ENCODE measurements around the gene XYLB.
A peak's percentile ranks its signal among the peaks of the same experiment; 100 is the strongest.

XYLB gene

DNA sequence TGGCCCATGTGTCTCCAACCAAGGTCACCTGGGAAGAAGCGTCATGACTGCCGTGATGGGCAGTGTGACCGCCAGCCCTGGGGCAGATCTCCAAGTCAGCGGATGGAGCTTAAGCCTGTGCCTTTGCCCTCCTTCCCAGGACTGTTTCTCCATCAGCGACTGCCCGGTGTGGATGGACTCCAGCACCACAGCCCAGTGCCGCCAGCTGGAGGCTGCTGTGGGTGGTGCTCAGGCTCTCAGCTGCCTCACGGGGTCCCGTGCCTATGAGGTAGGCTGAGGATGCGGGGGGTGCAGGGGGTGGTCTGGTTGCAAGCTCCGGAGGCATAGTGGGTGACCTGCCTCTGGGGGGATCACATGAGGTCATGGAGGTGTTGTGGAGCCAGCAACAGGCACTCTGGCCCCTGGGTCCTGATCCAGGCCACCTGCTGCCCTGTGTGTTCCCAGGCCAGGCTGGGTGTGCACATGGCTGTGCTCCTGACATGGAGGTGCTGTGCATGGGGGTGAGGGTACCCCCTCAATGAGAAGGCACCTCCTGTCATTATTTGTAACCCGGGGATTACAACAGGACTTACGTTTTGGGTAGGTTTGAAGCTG lies 19.0 kb downstream of the XYLB start:
- DNase-seq = no peak

DNA sequence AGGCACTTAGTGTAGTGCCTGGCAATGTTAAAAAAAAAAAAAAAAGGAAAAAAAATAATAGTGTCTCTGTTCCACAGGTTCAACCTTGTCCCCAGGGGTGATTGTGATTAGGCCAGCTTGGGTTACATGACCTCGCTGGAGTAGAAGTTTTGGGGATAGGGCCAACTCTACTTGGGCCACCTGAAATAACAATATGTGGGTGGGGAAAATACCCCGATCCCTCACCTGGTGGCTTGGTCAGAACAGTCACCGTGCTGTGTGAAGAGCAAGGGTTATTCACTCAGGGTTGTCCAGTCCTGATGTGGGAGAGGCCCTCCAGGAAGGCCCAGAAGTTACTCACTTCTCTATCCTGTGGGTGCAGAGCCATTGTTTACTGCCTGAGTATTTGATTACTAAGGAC lies 19.5 kb downstream of the XYLB start:
- no peak for DNase-seq

DNA sequence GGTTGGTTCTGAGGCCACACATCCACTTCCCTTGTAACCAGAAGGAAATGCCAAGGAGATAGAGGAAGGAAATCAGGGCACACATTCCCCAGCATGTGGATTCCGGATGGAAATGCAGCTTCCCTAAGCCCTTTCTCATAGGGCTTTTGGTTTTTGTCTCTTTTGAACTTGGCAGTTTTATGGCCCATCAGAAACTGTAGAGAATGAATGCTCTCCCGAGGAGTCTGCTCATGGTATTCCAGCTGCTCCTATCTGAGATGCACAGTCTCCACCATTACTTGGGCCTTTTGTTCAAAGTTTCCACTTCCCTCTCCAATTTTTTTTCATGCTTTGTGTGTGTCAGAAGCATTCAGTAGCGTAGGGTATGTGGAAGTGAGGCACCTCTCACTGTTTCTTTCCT lies 21.2 kb downstream of the XYLB start:
- DNase-seq = no peak

DNA sequence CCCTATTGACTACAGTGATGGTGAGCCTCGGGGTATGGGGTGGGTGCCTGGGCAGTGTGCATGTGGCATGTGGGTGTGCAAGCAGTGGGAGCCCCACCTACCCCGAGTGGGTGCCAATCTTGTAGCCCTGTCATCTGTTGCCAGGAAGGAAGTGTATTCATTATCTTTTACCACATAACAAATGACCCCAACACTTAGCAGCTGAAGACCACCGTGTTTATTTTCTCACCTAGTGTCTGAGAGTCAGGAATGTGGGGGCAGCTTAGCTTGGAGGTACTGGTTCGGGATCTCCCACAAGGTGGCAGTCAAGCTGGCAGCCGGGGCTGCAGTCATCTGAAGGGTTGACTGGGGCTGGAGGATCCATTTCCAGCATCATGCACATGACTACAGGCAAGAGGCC lies 21.7 kb downstream of the XYLB start:
- DNase-seq = no peak

DNA sequence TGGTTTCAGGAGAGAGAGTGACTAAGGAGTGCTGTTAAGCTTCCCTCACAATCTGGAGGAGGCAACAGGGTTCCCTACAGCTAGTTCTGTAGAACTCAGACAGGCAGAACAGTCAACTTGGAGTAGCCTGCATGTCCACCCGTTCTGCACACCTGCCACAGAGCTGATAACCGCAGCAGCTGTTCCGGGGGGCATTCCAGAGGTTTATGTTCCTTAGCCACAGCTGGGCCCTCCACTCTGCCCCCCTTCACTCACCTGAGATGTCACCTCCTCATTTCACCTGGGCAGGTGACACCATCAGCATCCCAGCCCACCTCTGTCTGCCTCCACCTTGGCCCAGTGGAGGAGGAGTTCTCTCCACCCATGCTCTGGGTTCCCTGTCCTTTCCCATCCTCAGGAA lies 22.6 kb downstream of the XYLB start:
- DNase-seq = no peak

DNA sequence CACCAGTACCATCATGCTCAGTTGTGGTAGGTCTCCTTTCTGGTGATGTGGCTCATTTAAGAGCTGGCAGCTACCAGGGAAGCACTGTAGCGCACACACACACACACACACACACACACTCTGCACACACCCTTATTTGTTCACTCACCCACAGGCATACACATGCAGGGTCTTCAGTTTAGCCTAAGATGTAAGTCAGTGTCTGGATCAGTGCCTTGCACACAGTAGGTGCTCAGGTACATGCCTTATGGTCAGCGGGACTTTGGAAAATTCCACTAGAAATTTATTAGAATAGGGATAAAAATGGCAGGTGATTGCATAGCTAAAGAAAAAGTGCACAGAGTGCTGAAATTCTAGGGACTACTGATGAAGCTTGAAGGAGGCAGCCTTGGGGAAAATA lies 23.6 kb downstream of the XYLB start:
- no peak for DNase-seq

DNA sequence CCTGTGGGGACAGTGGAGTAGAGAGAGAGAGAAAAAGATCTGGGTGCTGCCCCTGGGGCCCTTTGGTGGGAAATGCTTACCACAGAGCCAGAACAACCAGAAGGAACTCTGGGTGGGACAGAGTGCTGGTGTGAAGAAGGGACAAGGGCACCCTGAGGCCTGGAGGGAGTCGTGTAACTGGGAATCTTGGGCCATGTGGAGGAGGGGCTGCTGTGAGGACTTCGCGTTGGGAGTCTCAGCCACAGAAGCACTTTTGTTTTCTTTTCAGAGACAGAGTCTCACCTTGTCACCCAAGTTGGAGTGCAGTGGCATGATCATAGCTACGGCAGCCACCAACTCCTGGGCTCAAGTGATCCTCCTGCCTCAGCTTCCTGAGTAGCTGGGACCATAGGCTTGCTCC lies 24.3 kb downstream of the XYLB start:
- no peak for DNase-seq

DNA sequence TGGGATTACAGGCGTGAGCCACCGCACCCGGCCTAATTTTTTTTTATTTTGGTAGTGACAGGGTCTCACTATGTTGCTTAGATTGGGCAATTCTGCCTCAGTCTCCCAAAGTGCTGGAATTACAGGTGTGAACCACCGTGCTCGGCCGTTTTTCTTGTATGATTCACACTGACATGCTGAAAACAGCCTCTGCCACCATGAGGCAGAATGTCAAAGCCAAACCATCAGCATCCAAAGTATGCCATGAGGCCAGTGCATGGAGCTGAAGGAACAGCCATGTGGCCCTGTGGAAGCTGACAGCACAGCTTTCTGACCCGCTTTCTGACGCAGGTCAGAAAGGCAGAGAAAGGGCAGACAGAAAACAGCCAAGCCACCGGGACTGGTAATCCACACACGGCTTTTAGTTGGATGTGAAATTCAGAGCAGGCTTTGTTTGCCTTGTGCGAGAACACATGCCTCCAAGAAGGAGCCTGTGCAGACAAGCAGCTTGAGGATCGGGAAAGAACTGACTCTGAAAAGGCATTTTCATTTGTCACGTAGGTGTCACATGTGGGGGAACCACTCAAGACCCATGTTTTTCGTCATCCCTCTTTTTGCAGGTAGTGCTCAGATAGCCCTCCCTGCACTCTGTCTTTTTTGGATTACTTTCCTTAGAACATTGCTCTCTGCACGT lies 25.1 kb downstream of the XYLB start:
- no peak for DNase-seq

DNA sequence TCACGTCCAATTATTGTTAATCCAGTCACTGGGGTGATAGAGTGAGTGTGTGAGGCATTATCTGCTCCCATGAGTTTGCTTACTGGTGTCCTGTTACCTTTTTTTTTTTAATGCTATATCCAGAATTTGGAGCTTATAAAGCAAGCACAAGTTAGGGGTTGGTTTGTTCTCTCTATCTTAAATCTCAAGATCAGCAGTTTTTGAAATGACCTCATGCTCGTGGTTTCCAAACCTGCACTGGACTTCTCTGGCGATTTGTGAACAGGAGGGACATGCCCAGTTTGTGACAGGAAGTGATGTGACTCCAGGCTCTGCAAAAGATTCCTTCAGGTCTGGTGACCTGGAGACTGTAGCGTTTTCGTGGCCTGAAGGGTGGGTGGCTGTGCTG lies 25.6 kb downstream of the XYLB start:
- no peak for DNase-seq

DNA sequence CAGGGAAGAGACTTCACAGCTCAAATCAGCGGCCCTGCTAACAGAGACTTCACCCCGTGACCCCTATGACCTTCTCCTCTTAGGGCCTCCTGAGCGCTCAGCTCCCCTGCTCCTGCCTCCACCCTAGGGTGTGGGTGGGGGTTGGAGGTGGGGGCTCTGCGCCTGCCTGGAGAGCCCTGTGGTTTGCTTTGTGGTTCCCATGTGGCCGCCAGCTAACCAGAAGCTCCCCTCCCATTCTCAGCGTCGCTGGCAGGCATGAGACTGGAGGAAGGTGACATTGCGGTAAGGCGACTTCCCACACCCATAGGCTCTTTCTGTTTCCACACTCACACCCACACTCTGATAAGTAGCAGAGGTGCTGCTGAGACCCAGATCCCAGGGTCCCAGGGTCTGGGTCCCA lies 27.6 kb downstream of the XYLB start:
- DNase-seq = no peak

DNA sequence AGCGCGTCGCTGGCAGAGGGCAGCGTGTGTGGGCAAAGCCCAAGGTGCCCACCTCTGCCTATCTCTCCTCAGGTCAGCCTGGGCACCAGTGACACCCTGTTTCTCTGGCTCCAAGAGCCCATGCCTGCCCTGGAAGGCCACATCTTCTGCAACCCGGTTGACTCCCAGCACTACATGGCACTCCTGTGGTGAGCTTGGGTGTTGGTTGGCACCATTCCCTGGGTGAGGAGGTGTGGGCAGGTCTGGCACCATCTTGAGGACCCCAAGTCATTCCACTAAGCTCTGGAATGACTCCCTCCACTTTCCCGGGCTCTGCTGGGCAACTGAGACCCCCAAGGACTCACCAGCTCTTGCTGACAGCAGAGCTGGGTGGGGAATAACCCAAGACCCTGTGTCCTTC lies 28.5 kb downstream of the XYLB start:
- no peak for DNase-seq

DNA sequence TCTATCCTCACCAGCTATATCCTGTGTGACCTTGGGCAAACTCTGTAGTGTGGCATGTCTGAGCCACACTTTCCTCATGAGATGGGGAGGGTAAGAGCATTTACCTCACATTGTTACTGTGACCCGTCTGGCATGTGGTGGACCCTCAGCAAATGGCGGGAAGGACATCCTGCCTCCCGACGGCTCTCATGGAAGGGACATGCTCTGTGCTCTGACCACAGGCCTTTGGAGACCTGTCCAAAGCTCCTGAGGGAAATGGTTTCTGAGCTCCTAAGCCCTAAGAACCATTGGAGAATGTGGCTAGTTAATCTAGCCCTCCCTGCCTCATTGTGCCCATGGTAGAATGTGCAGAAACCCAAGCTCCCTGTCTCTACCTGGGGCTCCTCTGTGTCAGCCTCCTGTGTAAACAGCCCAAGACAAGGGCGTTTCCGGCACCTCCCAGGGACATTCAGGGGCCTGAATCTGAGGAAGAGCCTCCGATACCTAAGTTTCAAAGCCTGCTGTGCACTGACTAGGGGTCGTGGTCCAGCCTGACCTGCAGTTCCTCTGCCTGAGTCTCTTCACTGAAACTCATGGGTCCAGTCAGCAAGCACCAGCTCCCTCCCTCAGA lies 29.0 kb downstream of the XYLB start:
- no peak for DNase-seq

DNA sequence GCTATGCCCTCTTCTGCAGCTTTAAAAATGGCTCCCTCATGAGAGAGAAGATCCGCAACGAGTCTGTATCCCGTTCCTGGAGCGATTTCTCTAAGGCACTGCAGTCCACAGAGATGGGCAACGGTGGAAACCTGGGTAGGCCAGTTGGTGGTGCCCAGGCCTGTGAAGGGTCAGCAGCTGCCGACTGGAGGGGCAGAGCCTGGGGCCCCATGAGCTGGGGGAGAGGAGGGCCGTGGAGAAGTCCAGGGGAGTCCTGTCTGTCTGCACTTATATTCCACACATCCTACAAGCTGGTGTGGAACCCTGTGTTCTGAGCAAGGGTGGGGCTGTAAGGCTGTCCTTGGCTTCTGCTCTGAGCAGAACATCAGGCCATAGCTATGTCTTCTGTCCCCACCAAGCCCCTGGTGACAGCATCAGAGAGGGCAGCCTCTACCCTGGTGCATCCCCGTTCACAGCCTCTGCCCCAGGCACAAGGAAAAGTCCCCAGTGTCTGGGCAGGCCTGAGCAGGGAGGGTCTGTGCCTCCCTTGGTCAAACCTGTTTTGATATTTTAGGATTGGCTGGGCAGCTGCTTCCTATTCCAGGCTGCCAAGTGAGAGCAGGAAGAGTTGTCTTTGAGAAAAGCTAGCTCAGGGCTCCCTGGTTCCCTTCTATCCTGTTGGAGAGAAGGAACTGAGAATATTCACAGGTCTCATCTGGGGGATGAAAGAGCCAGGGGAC lies 29.7 kb downstream of the XYLB start:
- DNase-seq = no peak

DNA sequence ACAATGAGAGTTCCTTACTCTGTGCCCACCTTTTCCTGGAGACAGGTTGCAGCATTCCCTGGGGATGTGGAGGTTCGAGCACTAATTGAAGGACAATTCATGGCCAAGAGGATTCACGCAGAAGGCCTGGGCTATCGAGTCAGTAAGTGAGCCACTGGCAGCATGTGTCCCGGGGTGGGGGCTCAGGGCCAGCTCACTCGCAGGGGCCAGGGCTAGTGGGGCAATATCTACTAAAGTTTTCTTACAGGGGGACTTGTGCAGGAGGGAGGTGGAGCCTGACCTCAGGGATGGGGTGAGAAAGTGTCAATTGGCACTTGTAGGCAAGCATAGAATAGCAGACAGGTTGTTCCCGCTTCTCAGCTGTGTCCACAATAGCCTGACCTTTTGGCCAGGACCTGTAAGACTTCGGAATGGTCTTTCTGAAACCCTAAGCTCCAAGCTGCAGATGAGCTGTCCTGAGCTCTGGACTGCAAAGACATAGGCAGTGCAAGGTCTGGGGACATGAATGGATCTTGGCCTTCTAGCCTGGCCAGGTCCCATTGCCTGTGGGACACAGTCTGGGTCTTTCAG lies 32.7 kb downstream of the XYLB start:
- DNase-seq = no peak

DNA sequence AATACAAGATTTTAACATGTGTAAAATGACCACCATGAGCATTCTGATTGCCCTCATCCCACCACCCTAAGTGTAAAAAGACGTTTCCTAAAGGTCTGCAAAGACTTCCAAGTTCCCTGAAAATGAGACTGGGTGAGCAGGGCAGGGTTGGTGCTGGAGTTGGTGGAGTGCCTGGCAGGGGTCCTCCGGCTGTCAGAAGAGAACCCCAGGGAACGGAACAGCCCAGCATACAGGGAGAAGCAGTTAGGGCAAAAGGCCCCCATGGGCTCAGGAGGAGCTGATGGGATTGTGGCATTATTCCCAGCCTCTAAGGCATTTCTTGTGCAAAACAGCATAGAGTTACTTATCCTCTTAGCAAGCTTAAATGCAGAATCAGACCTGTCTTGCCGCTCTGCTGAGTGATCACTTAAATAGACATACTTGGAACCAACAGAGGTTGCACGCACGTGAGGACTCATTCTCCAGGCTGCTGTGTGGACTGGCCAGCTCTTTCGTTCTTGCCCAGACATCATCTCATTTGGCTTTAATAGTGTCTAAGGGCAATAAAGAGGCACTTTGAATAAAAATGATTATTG lies 36.0 kb downstream of the XYLB start:
- DNase-seq = no peak

DNA sequence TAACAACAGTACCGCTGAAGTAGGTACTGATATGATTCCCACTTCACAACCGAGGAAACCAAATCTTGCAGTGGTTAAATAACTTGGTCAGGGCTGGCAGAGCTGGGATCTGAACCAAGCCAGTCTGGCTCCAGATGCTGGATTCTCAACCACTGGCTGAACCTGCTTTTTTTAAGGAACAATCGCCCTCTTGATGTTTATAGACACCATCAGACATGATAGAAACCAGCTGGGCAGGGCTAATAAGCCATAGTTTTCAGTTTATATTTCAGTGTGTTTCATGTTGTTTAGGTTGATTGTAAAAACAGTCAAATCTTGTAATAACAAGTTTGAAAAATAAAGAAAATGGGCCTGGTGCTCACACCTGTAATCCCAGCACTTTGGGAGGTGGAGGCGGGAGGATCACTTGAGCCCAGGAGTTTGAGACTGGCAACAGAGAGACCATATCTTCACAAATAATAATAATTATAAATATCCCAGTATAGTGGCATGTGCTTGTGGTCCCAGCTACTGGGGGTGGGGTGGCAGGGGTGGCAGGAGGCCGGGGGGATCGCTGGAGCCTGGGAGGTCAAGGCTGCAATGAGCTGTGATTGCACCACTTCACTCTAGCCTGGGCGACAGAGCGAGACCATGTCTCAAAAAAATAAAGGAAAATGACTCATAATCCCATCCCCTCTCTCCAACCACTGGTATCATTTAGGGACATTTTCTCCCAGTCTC lies 36.7 kb downstream of the XYLB start:
- no peak for DNase-seq

DNA sequence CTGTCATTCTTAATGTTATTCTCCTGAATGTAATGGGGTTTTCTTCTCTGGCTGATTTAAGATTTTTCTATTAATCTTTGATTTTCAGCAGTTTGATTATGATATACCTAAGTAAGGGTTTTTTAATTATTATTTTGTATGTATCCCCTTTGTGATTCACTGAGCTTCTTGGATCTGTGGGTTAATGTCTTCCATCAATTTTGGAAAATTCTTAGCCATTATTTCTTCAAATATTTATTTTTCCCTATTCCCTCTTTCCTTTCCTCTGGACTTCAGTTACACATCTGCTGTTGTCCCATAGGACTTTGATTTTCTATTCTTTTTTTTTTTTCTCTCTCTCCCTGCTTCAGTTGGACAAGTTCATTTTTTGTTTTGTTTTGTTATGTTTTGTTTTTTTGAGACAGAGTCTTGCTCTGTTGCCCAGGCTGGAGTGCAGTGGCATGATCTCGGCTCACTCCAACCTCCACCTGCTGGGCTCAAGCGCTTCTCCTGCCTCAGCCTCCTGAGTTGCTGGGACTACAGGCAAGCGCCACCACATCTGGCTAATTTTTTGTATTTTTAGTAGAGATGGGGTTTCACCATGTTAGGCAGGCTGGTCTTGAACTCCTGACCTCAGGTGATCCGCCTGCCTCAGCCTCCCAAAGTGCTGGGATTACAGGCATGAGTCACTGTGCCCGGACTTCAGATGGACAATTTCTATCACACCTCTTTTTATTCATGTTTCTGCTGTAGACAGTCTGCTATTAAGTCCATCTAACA lies 40.6 kb downstream of the XYLB start:
- DNase-seq = no peak

DNA sequence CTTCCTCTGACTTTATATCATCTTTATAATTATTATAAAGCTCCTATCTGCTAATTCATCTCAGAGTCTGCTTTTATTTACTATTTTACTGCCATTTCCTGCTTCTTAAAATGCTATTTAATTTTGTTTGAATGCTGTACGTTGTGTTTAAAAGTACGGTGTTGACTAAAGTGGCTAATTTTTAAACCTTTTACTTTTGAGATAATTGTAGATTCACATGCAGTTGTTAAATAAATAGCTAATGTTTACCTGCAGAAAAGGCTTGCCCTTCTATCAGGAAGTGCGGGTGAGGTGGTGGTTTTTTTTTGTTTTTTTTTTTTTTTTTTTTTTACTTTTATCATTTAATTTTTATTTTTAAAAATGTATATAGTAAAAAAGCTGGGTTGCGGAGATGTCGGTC lies 41.3 kb downstream of the XYLB start:
- DNase-seq = no peak

DNA sequence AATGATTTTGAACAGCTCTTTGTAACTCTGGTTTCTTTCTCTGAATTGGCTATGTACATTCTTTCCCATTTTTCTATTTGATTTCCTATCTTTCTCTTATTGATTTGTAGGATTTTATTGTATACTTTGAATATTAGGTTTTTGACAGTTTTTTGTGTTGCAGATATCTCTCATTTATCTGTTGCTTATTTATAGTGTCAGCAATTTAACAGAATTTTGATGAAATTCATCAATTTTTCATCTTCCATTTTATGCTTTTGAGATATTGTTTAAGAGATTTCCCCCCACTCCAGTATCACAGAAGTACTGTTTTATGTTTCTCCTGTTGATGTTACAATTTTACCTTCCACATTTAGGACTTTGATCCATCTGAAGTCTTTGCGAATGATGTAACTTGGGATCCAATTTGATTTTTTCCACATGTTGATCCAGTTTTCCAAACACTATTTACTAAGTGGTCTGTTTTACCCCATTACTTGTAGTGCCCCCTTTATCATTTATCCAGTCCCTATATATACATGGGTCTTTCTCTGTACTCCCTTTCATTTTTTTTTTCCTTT lies 46.1 kb downstream of the XYLB start:
- DNase-seq = no peak

DNA sequence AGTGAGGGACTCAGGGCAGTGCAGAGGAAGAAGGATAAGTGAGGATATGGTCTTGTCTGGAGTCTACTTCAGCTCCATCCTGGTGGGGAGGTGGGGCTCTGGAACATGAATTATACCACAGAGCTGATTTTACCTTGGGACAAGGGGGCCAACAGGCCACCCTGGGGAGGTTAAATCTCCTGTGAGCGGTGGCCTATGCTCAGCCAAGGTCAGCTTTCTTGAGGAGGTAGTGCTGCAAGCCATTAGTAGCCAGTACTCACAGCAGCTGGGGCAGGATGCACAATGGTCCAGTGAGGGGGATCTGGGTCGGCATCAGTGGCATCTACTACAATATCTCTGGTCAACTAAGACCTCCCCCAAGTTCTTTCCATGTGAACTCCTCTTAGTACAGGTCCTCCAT lies 49.7 kb downstream of the XYLB start:
- DNase-seq = no peak

DNA sequence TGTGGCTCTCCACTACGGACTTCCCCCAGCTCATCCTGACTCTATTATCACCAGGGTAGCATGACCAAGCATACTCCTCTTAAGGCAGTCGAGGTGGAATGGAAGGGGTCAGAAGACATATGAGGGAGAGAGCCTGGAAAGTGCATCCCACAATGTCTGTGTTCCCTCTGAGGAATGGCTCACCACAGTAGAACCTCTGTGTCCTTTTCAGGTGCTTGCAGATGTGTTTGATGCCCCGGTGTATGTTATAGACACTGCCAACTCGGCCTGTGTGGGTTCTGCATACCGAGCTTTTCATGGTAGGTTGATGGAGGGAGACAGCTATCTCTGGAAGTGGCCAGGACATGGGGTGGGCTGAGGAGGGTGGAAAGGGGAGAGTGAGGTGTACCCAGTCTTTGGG lies 50.3 kb downstream of the XYLB start:
- no peak for DNase-seq

DNA sequence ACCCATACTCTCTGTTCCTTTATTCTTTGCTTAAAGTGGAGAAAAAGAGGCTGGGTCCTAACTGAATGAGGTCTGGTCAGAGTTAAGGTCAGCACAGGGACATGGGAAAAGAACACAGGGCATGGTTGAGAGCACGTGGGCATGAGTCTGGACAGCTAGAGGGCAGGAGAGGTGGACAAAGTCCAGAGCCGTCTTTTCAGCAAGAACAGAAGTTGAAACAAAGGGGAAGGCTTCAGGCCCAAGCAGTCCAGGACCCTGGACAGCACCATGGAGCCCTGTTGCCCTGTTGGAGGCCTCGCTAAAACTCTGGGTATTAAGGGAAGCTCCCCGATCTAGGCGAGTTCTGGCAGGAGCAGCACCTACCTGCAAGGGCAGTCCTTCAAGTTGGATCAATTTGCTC lies 50.7 kb downstream of the XYLB start:
- peak; percentile 31 for DNase-seq

All from femur (tissue), 1 donor.